ENCODE measurements around the gene IRS2. TPM values are rescaled to one million over a fixed set of nuclear protein-coding genes. Genes with fewer than 3 reads are reported as not detected.

The IRS2 gene
- total and polyA plus RNA-seq, 7 donors = 9.3 to 40.8 (median 18.2) TPM

DNA sequence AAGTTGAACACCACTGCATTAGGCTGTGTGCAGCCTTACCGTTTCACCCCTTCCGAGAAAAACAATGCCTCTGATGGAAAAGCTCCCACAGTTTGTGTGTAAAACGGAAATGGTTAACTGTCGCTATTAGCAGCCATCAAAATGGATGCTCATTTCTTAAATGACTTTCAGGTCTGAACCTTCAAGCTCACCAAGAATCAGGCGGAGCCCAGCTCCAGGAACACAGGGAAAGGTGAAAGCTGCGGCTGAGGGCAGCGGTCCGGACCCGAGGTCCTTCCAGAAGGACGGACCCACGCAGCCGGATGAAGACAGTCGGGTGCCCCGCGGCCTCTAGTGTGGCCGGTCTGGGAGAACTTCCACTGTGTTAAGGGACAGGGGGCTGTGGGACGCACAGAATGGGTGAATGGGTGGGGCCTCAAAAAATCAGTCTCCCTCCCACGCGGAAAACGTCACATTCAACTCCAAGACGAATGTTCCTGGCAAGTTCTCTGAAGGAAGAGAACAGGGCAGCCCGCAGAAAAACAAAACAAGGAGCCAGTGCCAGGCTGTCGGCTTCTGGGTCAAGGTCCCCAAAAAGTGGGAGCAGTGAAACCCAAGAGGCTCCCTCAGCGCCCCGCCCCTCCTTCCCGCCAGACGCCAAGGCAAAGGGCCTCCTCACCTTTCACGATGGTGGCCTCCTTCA is 4.9 kb downstream of the IRS2 start:
- Histone ChIP-seq H3K27me3 (ENCODE audit: insufficient read depth in 3 of 3, low read length in 2 of 3) (peaks cover 0 to 2% (median 0%) of the 10 kb centered on the region in 3 donors), H3K36me3 (ENCODE audit: insufficient read depth in 1 of 2, low read depth in 1 of 2) (peaks cover 8 to 28% of the 10 kb centered on the region in 2 donors), H3K27ac (peak overlapping the region; percentile 15), H3K4me3 (peak overlapping the region; percentile 64), H3K9me3 (no peaks in the 10 kb centered on the region), H3K4me1 (peaks cover 51% of the 10 kb centered on the region)
- intact Hi-C loops (cut with DNase I) = loop anchor here (2.0 to 10.0 kb wide), 4 partner anchors 167 to 817 kb away; no protein-coding TSS in a partner anchor
- DNase-seq = peak in 1 of 2 donors; percentile 60
- ATAC-seq = no peak
- TF ChIP-seq, protein P1, sequence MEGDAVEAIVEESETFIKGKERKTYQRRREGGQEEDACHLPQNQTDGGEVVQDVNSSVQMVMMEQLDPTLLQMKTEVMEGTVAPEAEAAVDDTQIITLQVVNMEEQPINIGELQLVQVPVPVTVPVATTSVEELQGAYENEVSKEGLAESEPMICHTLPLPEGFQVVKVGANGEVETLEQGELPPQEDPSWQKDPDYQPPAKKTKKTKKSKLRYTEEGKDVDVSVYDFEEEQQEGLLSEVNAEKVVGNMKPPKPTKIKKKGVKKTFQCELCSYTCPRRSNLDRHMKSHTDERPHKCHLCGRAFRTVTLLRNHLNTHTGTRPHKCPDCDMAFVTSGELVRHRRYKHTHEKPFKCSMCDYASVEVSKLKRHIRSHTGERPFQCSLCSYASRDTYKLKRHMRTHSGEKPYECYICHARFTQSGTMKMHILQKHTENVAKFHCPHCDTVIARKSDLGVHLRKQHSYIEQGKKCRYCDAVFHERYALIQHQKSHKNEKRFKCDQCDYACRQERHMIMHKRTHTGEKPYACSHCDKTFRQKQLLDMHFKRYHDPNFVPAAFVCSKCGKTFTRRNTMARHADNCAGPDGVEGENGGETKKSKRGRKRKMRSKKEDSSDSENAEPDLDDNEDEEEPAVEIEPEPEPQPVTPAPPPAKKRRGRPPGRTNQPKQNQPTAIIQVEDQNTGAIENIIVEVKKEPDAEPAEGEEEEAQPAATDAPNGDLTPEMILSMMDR (IDR thresholded peaks at IDR 0.05) = no peak
- WGBS, 3 donors = 76 to 82% (median 76%) methylated on average over 28 of the region's 28 CpGs

DNA sequence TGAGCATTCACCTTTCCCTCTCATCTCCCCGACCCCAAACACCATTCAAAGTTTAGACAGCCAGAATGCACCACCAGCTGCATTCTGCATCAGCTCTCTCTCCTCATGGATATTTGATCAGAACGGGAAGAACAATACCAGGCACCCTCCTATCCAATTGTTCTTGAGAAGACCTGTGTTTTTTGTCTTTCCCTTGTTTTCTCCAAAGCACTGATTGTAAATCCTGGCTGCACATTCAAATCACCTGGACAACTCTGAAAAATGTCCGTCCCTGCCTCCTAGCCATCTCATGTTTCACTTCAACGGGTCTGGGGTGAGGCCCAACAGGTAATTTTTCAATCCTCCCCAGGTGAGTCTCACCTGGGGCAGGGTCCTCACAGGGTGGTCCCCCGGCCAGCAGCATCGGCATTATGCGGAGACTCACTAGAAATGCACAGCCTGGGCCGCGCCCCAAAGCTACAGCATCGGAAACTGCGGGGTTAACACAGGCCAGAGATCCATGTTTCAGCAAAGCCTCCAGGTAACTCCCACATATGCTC is 5.5 kb downstream of the IRS2 start:
- intact Hi-C loops (cut with DNase I) = loop anchor here (2.0 to 10.0 kb wide), 4 partner anchors 166 to 816 kb away; no protein-coding TSS in a partner anchor
- Histone ChIP-seq H3K27ac (peak overlapping the region; percentile 6), H3K4me1 (peaks cover 54% of the 10 kb centered on the region), H3K9me3 (no peaks in the 10 kb centered on the region), H3K27me3 (ENCODE audit: insufficient read depth in 3 of 3, low read length in 2 of 3) (peaks cover 0 to 2% (median 0%) of the 10 kb centered on the region in 3 donors), H3K36me3 (ENCODE audit: insufficient read depth in 1 of 2, low read depth in 1 of 2) (peaks cover 8 to 28% of the 10 kb centered on the region in 2 donors), H3K4me3 (peak overlapping the region; percentile 64)
- no peak for ATAC-seq
- TF ChIP-seq, protein P1 (IDR thresholded peaks at IDR 0.05) = no peak
- DNase-seq = peak in 1 of 2 donors; percentile 32
- 63 to 67% (median 65%) methylated on average over 11 of the region's 11 CpGs for WGBS, 3 donors

DNA sequence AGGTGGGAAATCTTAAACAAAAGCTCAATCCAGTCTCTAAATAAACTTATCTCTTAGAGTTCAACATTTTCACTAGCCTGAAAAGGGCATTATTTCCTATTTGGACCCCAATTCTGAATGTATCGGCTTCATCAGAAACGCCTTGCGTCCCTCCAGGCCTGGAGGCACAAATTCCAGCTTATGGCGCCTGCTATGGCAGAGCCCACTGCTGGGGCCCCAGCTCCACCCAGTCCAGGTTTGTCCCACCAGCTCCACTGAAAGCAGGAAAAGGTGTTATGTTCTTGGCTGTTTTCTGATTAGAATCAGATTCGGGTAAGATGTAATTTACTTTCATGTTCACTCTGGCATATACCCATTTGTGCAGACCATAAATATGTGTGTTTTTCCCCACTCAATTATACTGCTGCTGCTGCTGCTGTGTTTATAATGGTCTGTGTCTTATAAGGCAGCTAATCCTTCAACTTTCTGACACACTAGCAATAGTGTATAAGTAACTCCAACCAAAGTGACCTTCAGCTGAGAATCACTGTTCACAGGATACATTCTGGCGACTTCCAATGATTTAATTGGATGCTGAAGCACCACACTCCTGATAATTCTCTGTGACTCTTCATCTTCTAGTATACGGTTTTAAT is 6.4 kb downstream of the IRS2 start:
- WGBS, 3 donors = 73 to 77% (median 74%) methylated on average over 7 of the region's 7 CpGs
- TF ChIP-seq, protein P1 (IDR thresholded peaks at IDR 0.05) = no peak
- H3K4me1 ChIP-seq = peaks cover 54% of the 10 kb centered on the region
- peaks cover 8 to 28% of the 10 kb centered on the region in 2 donors for H3K36me3 ChIP-seq (ENCODE audit: insufficient read depth in 1 of 2, low read depth in 1 of 2)
- H3K27me3 ChIP-seq (ENCODE audit: insufficient read depth in 3 of 3, low read length in 2 of 3) = peaks cover 0 to 2% (median 0%) of the 10 kb centered on the region in 3 donors
- ATAC-seq (no peak), DNase-seq (no peak)
- intact Hi-C loops (cut with DNase I) = loop anchor here (1.0 to 10.0 kb wide), 5 partner anchors 15 to 815 kb away; no protein-coding TSS in a partner anchor
- peak overlapping the region; percentile 64 for H3K4me3 ChIP-seq
- no peak overlapping the region for H3K27ac ChIP-seq
- no peaks in the 10 kb centered on the region for H3K9me3 ChIP-seq

DNA sequence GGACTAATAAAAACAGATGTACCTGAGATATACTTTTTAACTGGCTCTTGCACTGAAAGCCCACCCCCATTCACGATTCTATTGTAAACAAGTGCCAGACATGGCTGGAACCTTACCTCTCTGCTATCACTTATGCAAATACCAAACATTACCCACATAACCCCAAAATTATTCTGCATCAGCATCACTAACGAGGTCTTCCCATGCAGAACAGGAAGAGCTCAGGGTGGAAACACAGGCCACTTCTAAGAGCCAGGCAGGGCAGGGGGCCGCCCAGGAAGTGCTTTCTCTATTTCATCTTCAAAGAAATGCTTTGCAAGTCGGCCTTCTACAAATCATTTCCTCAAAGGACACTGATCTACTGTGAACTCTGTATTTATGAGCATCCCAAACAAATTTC is 7.3 kb downstream of the IRS2 start:
- ATAC-seq = no peak
- TF ChIP-seq, protein P1 (IDR thresholded peaks at IDR 0.05) = no peak
- peaks cover 51% of the 10 kb centered on the region for H3K4me1 ChIP-seq
- H3K27me3 ChIP-seq (ENCODE audit: insufficient read depth in 3 of 3, low read length in 2 of 3) = peaks cover 0 to 2% (median 0%) of the 10 kb centered on the region in 3 donors
- H3K9me3 ChIP-seq = no peaks in the 10 kb centered on the region
- peak overlapping the region; percentile 64 for H3K4me3 ChIP-seq
- DNase-seq = no peak
- WGBS, 3 donors = 53 to 61% (median 57%) methylated on average over 4 of the region's 4 CpGs
- H3K36me3 ChIP-seq (ENCODE audit: insufficient read depth in 1 of 2, low read depth in 1 of 2) = peaks cover 8 to 28% of the 10 kb centered on the region in 2 donors
- intact Hi-C loops (cut with DNase I) = loop anchor here in 1 of 2 donors (1.0 kb wide), 1 partner anchor 16 kb away; no protein-coding TSS in a partner anchor
- no peak overlapping the region for H3K27ac ChIP-seq

All from psoas muscle (tissue), 8 donors.